ENCODE data around the gene DRC3. TPM values are rescaled to one million over a fixed set of nuclear protein-coding genes. Genes with fewer than 3 reads are reported as not detected.

DRC3 gene
- total and polyA plus RNA-seq, 2 donors (not counting 3 experiments of a cell fraction or from before 2014, with no cell fraction given): 1.6 to 2.9 TPM

GRCh38 chr17:17960500-17961030 lies 12.1 kb upstream of the DRC3 start:
- no peaks in the 10 kb centered on the region for H4K20me1 ChIP-seq (replicated peaks; ENCODE audit: control insufficient read depth, extremely low read depth, insufficient read depth, low read length)
- DNase-seq (ENCODE audit: low read depth, low spot score) (no peak), FAIRE-seq (peak; percentile 15)
- H3K4me2 ChIP-seq (ENCODE audit: insufficient read depth, low read length): no peak overlapping the region
- no peak overlapping the region for H3K4me3 ChIP-seq (replicated peaks in 1 of 3; ENCODE audit: insufficient read depth in 1 of 3, low read depth in 1 of 3, low read length in 3 of 3)
- H3K9me1 ChIP-seq (replicated peaks; ENCODE audit: control insufficient read depth, extremely low read depth, insufficient read depth, low read length): no peaks in the 10 kb centered on the region
- H3K36me3 ChIP-seq (ENCODE audit: control insufficient read depth in 2 of 2, extremely low read depth in 1 of 2, insufficient read depth in 2 of 2, low read length in 2 of 2): no peaks in the 10 kb centered on the region
- CTCF ChIA-PET: interaction anchor here (1.1 to 1.8 kb wide), 3 partner anchors 10 to 42 kb away, joined by 3 to 12 read pairs (median 4); partner anchors contain the start of genes DRC3 and TOM1L2
- intact Hi-C loops (cut with micrococcal nuclease): no loop called here
- H3K79me2 ChIP-seq (ENCODE audit: control insufficient read depth, insufficient read depth, low read length): peaks cover 18% of the 10 kb centered on the region
- H3K9me3 ChIP-seq (replicated peaks; ENCODE audit: control insufficient read depth, insufficient read depth, low read length): no peaks in the 10 kb centered on the region
- POLR2A ChIA-PET: no interaction called here
- no peak for TF ChIP-seq EZH2 (IDR thresholded peaks at IDR 0.05; ENCODE audit: borderline replicate concordance, low read depth, low read length, severe bottlenecking)
- TF ChIP-seq GATA2 (IDR thresholded peaks at IDR 0.05; ENCODE audit: insufficient read depth, insufficient read length, low read depth, low read length): peak; percentile 6
- no TSS peak for BruUV-seq (replicated peaks)
- dilution Hi-C loops (cut with MboI; ENCODE audit: extremely low pct_ligation_motif_present, low sequenced_read_pairs): no loop called here
- peaks cover 28% of the 10 kb centered on the region for H3K4me1 ChIP-seq (ENCODE audit: control insufficient read depth, extremely low read depth, insufficient read depth, low read length)
- no peaks in the 10 kb centered on the region for H3K27me3 ChIP-seq (ENCODE audit: control insufficient read depth in 2 of 2, insufficient read depth in 2 of 2, low read length in 2 of 2)
- no peak overlapping the region for H2AFZ ChIP-seq (ENCODE audit: low read depth, low read length)
- H3K27ac ChIP-seq (ENCODE audit: insufficient read depth, low read depth, low read length): no peak overlapping the region
- no peak overlapping the region for H3K9ac ChIP-seq (replicated peaks; ENCODE audit: extremely low read depth, insufficient read depth, low read length)

- Histone ChIP-seq H2AFZ (ENCODE audit: low read depth, low read length) (no peak overlapping the region), H3K9me1 (replicated peaks; ENCODE audit: control insufficient read depth, extremely low read depth, insufficient read depth, low read length) (no peaks in the 10 kb centered on the region), H3K4me2 (ENCODE audit: insufficient read depth, low read length) (no peak overlapping the region), H3K36me3 (ENCODE audit: control insufficient read depth in 2 of 2, extremely low read depth in 1 of 2, insufficient read depth in 2 of 2, low read length in 2 of 2) (no peaks in the 10 kb centered on the region), H3K4me1 (ENCODE audit: control insufficient read depth, extremely low read depth, insufficient read depth, low read length) (peaks cover 18% of the 10 kb centered on the region), H3K27ac (ENCODE audit: insufficient read depth, low read depth, low read length) (no peak overlapping the region), H3K79me2 (ENCODE audit: control insufficient read depth, insufficient read depth, low read length) (peaks cover 7% of the 10 kb centered on the region), H3K9me3 (replicated peaks; ENCODE audit: control insufficient read depth, insufficient read depth, low read length) (no peaks in the 10 kb centered on the region), H3K9ac (replicated peaks; ENCODE audit: extremely low read depth, insufficient read depth, low read length) (no peak overlapping the region), H4K20me1 (replicated peaks; ENCODE audit: control insufficient read depth, extremely low read depth, insufficient read depth, low read length) (peaks cover 2% of the 10 kb centered on the region), H3K4me3 (replicated peaks in 1 of 3; ENCODE audit: insufficient read depth in 1 of 3, low read depth in 1 of 3, low read length in 3 of 3) (no peak overlapping the region), H3K27me3 (ENCODE audit: control insufficient read depth in 2 of 2, insufficient read depth in 2 of 2, low read length in 2 of 2) (no peaks in the 10 kb centered on the region)
- BruUV-seq (replicated peaks): no TSS peak
- no peak for TF ChIP-seq POLR2AphosphoS5 (IDR thresholded peaks at IDR 0.05; ENCODE audit: insufficient read depth, low read depth, low read length)
- TF ChIP-seq CTCF (IDR thresholded peaks at IDR 0.05; ENCODE audit: extremely low read depth in 1 of 2, insufficient read depth in 1 of 2, low read depth in 1 of 2, low read length in 2 of 2): no peak
- TF ChIP-seq MAX (IDR thresholded peaks at IDR 0.05; ENCODE audit: insufficient read depth, insufficient read length): no peak
- no peak for TF ChIP-seq GATA2 (IDR thresholded peaks at IDR 0.05; ENCODE audit: insufficient read depth, insufficient read length, low read depth, low read length)
- TF ChIP-seq MYC (IDR thresholded peaks at IDR 0.05; ENCODE audit: low read depth, low read length): no peak
- intact Hi-C loops (cut with micrococcal nuclease): no loop called here
- ChIA-PET CTCF (no interaction called here), POLR2A (no interaction called here)
- FAIRE-seq: no peak
- no peak for DNase-seq (ENCODE audit: low read depth, low spot score)
- dilution Hi-C loops (cut with MboI; ENCODE audit: extremely low pct_ligation_motif_present, low sequenced_read_pairs): no loop called here
These were observed 9.6 kb upstream of the DRC3 start for GRCh38 chr17:17963066-17963465.
